ENCODE results near the gene RAD18.

RAD18 gene

DNA sequence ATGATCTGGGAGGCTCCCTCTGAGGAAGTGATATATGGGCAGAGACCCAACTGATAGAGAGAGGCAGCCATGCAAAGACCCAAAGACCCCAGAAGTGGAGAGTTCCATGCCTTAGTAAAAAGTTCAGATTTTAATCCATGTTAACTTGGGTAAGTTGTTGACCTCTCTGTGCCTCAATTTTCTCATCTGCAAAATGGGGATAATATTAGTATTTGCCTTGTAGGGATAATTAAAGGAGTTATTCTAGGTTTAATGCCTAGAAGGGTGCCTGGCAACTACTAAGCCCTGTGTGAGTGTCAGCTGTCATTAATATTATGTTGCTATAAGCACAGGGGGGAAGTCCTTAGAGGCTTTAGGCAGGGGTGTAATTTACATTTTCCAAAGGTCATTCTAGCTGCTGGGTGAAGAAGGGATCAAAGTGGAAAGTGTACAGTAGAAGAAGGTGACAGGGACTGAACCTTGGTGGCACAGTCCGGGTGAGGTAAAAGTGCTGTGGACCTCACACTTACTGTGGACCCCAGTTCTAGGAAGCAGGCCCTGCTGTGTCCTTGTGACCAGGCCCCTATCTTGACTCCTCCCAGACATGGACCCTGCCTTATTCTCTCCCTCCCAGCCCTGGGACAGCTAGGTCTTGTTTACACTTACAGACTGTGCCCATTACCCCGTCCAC, 3.0 kb upstream of the RAD18 start:
- FAIRE-seq (no peak), DNase-seq (ENCODE audit: low spot score) (no peak)

DNA sequence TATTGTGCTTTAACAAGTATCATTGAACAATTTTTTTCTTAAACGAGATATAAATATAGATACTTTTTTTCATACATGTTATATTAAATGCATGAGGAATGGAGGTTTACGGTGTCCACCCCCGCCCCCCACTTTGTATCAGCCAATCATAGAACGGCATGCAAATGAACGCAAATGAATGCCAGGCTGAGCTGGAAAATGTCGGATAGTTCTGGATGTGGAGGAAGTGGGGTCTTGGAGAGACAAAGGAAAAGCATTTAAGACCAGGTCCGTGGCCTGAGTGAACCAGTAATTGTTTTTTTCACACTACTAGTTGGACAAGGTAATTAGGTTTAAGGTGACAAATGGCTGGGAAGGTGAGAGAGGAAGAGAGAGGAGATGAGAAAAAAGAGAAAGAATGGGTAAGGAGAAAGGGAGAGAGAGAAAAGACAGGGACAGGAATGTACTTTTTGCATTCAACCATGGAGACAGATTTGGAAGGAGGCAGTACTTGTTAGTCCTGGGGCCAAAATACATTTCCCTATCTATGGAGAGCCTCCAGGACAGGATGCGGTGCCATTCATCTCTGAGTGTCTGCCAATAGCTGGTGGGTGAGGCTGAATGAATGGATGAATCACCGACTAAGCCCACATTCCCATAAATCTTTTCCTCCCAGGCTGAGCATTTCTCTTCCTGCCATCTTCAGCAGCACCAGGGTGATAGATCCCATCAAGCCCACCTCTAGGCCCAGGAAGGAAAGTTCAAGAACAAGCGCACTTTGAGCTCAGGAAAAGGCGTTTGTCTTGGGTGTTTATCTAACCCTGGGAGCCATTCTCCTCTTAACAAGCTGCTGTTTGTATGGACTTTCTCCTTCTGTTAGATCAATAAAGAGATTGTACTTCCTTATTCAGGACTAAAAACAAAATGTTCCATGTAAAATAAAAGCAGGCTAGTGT, 1.4 kb upstream of the RAD18 start:
- peak; percentile 73 for DNase-seq (ENCODE audit: low spot score)
- peak; percentile 30 for FAIRE-seq

DNA sequence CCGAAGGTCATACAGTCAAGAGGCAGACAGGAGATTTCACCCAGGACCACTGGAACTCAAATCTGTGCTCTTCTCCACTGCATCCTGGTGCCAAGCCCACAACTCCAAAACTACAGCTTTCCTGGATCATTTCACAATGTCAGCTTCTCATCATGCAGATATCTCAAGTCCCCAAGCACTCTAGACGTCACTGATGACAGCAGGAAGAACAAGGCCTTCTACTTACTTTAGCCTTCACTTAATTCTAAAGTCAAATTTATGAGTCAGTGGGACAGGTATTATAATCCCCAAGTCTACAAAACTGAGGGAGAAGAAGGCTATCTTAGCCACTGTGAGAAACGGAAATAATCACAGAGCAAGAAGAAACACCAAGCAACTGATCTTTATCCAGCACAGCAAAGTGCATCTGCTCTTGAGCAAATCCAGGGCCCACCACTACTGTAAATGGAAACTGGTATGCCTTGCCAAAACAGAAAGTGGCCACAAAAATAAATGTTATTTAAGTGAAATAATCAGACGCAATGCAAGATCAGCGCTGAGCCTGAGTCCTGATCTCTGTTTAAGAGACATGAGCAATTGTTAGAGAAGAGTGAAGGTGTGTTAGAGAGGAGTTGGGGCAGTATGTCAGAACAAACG, 928 bp downstream of the RAD18 start:
- no peak for DNase-seq (ENCODE audit: low spot score)
- no peak for FAIRE-seq

DNA sequence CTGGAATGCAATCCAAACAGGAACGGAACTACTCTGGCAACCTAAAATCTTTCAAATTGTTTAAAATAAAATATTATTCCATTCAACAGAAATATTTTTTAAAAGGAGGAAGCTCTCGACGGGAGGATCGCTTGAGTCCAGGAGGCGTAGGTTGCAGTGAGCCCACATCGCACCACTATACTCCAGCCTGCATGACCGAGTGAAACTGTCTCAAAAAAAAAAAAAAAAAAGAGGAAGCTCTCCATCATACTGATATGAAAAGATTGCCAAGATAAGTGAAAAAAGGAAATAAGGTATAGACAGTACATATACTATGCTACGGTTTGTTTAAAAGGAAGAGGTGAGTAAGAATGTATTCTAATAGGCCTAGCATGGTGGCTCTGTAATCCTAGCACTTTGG, 3.6 kb downstream of the RAD18 start:
- DNase-seq (ENCODE audit: low spot score) (no peak), FAIRE-seq (no peak)

DNA sequence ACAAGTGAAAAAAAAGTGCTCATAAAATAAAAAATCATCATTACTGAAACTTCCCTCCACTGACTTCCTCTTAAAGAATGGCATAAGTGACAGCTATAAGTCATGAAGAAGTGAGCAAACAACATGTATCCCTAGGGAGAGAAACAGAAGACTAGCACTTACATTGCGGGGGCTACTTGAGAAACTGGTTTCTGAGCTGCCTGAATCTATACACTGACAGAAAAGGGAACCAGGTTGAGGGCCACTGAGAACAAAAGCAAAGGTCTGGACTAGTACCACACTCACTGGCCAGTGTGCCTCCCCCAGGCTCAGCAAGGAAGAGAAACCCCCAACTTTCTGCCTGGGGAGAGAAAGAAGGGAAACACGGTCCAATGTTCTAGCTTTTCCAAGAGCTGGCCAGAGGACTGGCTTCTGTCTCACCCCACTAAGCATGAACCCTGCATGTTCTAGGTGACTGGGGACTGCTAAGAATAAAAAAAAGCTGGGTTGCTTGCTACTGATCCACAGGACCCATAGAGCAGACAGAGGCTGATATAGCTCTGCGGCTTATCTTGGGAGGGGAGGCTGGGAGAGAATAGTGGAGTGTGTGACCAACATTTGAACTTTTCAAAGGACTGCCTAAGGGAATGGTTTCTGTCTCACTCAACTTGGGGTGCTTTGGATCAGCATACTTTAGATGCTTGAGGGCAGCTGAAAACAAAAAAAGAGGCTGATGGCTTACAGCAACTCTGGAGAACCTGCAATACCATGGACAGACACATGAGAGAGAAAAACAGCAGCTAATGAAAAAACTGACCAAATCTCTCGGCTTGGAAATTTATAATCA, 8.1 kb downstream of the RAD18 start:
- DNase-seq (ENCODE audit: low spot score) (no peak), FAIRE-seq (no peak)

DNA sequence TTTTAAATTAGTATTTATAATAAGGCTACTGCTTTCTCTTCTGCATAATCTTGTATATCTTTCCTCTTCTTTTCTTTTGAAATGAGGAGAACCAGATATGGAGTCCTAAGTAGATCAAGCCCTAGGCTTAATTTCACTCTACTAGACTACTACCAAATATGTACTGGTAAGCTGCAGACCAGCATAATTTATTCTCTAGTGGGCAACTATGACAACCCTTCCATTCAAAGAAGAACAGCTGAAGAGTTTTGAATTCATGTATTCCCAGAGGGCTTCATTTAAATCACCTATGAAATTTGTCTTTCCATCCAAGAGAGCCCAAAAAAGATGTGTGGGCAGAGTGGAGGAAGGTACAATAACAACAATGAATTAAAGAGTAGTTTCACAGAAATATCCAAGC, 10.0 kb downstream of the RAD18 start:
- FAIRE-seq (no peak), DNase-seq (ENCODE audit: low spot score) (no peak)

DNA sequence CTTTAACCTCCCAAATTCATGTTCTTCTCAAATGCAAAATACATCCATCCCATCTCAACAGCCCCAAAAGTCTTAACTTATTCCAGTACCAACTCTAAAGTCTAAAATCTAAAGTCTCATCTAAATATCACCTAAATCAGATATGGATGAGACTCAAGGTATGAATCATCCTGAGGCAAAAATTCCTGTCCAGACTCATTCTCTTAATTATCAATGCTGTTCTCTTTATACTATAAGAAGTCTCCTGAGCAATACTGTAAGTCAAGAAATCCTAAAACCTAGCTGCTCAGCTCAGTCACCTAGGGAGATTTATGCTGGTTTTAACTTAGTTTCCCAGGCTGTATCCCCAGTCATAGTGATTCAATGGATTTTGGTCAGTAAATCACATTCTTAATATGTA, 11.1 kb downstream of the RAD18 start:
- no peak for DNase-seq (ENCODE audit: low spot score)
- FAIRE-seq = no peak

DNA sequence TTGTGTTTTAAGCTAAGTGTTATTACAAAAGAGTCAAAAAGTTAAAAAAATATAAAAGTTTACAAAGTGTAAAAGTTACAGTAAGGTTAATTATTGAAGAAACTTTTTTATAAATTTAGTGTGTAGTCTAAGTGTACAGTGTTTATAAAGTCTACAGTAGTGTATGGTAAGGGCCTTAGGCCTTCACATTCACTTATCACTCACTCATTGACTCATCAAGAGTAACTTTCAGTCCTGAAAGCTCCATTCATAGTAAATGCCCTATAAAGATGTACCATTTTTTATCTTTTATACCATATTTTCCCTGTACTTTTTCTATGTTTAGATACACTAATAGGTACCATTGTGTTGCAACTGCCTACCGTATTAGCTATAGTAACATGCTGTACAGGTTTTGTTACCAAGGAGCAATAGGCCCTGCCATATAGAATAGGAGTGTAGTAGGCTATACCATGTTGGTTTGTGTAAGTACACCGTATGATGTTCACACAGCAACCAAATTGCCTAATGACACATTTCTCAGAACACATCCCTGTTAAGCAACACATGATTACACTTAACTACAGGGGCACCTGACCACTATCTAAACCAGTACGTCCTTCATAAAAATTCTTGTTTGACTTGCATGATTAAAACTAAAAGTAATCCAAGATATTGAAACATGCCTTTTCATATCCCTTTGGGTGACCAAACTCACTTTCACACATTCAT, 17.2 kb downstream of the RAD18 start:
- no peak for FAIRE-seq

DNA sequence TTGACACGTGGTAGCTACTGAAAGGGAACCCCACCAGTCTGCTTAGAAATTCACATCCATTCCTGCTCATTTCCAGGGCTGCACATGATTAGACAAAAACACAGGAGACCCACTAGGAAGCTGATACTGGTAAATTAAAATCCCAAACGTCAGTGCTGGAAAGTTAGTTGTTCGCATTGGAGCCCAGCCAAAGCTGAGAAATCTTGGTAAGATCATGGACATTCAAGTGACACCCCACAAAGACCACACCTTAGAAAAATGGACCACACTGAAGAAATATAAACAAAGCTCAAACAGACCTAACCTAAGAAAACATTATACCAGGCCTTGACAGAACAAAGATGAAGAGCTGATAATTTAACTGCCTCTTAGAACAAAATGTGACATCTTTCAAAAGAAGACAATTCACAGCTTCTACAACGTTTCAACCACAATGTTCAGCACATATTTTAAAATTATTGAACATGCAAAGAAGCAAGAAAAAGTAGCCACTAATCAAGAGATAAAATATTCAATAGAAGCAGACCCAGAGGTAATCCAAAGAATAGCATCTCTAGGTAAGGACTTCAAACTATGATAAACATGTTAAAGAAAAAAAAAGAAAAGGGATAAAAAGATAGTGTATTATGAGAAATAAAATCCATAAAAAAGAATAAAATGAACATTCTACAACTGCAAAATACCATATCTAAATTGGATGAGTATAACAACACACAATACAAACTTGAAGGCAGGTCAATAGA, 20.4 kb downstream of the RAD18 start:
- no peak for DNase-seq (ENCODE audit: low spot score)
- no peak for FAIRE-seq

More for the DNA sequence above, 17.2 kb downstream of the RAD18 start:
- no peak for DNase-seq (ENCODE audit: low spot score)

DNA sequence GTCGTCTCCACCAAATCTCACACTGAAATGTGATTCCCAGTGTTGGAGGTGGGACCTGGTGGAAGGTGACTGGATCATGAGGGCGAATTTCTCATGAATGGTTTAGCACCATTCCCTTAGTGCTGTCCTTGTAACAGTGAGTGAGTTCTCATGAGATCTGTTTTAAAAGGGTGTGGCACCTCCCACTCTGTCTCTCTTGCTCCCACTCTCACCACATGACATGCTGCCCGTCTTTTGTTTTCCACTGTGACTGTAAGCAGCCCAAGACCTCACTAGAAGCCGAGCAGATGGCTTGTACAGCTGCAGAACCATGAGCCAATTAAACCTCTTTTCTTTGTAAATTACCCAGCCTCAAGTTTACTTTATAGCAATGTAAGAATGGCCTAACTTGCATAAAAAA, 21.2 kb downstream of the RAD18 start:
- FAIRE-seq = no peak
- DNase-seq (ENCODE audit: low spot score) = no peak

DNA sequence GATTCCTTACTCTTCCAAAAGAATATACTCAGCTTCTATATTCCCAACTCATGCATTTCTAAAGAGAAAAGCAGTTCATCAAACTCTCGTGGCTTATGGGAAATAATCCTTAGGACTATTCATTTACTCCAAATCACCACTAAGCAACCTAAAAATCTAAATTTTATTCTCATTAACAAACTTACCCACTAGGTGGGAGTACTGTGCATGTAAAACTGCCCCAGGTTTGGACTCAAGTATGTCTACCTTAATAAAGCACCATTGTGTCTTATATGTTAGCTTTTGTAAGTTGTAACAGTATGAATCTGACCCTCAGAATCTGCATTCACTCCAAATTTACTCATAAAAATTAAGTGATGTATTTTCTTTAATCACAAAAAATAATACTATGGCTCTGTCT, 25.3 kb downstream of the RAD18 start:
- FAIRE-seq (peak; percentile 50), DNase-seq (ENCODE audit: low spot score) (peak; percentile 23)

DNA sequence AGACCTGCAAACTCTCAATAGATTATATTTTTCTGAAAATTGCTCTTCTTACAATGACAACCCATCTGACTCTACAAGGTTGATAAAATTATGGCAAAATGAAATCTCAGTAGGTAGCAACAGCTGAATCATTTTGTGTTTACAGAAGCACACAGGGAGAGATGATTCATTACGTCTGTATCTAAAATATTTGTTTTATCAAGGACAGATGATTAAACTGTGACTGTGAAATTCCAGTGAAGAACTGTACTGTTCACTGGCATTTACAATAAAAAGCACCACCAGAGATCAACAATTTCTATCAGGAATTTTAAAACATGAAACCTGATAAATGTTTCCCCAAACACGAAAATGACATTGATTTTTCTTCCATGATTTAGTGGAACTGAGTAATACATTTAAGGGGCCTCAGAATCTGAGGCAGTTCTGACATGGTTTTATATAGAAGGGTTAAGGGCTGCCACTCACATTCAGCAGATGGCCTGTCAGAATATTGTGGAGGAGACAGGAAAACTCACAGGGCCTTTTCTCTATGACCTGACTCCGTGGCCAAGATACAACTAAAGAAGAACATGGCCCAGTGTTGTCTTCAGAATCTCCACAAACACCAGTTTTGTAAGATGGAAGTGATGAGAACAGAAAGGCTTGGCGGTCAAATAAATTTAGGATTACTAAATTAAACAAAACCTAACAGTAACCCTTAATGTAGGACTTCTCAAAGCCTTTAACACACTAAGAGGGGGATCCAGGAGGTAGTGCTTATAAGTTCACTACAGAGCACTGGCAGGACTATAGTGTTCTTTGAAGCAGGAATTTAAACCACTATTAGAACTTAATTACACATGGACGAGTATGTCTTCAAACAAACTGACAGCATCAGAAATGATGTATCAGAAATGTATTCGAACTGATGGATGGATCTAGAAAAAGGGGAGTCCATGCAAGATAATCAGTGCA, 25.9 kb downstream of the RAD18 start:
- FAIRE-seq = peak; percentile 95
- DNase-seq (ENCODE audit: low spot score) = peak; percentile 91

DNA sequence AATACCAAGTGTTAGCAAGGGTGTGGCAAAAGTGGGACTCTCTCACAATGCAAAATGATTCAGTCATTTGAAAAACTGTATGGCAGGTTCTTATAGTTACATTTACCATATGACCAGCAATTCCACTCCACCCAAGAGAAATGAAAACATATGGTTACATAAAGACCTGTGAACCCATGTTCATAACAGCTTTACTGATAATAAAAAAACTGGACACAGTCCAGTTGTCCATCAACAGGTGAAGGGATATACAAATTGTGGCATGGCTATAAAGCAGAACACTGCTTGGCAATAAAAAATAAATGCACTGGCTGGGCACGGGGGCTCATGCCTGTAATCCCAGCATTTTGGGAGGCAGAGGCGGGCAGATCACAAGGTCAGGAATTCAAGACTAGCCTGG, 30.8 kb downstream of the RAD18 start:
- DNase-seq (ENCODE audit: low spot score) (no peak), FAIRE-seq (no peak)

DNA sequence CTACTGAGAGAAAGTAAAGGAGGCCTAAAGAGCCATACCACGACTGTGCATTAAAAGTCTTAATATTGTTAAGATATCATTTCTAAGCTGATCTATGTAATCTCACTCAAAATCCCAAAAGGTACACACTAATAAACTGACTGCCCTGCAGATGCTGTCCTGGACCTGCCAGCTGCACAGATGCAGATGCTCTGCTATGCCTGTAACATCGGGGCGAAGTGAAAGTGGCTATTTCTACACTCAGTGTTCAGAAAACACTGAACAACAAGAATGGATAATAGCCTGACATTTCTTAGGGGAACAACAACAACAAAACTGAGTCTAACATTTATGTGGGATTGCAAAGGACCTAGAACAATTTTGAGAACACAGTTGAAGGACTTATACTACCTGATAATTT, 31.9 kb downstream of the RAD18 start:
- FAIRE-seq = no peak

DNA sequence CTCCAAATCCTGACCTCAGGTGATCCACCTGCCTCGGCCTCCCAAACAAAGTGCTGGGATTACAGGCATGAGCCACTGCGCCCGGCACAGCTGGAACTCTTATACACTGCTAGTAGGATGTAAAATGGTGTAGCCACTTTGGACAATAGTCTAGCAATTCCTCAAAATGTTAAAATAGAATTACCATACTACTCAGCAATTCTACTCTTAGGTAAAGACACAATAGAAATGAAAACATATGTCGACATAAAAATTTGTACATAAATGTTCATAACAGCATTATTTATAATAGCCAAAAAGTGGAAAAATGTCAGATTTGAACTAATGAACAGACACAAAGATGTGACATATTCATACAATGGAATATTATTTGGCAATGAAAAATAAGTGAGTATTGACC, 33.4 kb downstream of the RAD18 start:
- FAIRE-seq = no peak
- no peak for DNase-seq (ENCODE audit: low spot score)

More for the DNA sequence above, 31.9 kb downstream of the RAD18 start:
- no peak for DNase-seq (ENCODE audit: low spot score)

DNA sequence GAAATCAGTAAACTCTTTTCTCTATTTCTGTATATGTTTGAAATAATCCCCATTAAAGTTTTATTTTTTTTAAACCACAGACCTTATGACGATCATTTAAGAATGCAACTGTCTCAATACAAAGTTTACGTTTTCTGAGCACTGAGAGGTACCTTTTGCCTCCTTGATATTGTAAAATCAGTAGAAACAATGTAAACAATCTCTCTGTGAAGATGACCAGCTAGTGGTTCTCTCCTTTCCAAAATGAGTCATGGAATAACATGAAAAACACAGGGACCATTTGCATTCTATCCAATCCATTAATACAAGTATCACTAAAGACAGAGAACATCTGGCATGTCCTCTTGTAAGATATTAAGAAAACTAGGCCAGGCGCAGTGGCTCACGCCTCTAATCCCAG, 48.8 kb downstream of the RAD18 start:
- DNase-seq (ENCODE audit: low spot score) = no peak
- no peak for FAIRE-seq

DNA sequence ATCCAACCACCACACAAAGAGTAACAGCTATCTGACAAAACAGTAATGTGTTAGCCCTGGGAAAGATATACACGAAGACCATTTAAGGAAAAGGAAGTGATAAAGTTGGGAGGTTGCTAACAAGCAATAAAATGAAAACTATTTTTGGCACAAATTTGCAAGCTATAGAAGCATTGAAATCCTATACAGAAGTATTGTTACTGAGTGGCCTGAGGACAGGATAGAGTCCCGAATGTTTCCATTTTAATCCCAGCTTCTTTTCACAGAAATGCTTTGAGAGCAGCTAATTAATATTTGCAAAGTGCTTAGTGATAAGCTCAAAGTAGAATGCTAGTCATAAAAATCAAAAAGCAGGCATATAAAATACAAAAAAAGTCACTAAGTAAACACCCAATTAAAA, 51.5 kb downstream of the RAD18 start:
- DNase-seq (ENCODE audit: low spot score) (no peak), FAIRE-seq (no peak)

DNA sequence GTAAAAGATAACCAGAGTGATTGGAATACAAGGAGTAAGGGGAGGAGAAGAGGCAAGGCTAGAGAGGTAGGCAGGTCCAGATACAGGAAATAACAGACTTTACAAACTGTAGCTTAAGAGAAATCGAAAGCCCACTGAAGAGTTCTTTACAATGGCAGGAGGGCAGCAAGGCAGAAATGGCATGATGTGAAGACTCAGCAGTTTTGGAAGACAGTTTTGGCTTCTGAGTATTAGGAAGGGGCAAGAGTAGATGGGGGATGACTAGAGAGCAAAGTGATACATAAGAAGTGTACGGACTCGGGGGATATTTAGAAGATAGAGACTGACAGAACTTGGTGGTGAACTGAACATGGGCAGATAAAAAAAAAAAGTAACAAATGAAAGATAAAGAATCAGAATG, 54.1 kb downstream of the RAD18 start:
- DNase-seq (ENCODE audit: low spot score) (no peak), FAIRE-seq (no peak)

DNA sequence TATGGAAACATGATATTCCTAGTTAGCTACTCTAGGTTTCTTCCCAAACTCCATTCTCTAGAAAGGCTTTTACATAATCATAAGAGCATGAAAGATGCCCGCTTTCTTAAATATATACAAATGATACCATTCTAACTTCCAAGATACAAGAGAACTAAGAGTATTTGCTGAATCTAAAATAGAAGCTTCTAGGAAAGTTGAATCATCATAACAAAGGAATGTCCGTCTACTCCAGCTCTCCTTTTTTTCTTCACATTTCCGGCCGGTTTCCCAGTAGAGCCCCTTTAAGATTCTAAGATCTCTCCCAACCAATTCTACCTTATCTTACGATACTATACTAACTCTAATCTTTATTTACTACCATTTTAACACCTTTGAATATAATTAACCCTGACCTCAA, 60.1 kb downstream of the RAD18 start:
- DNase-seq (ENCODE audit: low spot score) (no peak), FAIRE-seq (no peak)
